Fibroblast of lung (primary cell): ENCODE data around the gene DCAF10.

ENCODE experiments used
- EZH2 ChIP-seq: IDR thresholded peaks from 2 replicates; pipeline ENCODE4 v1.5.1; 2012; ENCODE audit warnings: low read length, control low read depth, mild to moderate bottlenecking; ENCODE audit errors: missing control alignments
- TF ChIP-seq, protein P1 (sequence below), 2 donors: IDR thresholded peaks in 1 of 2; conservative IDR thresholded peaks in 1 of 2; 1 replicate in 1 of 2; 2 replicates in 1 of 2; pipeline ENCODE4 v1.5.1; 2011 to 2012; ENCODE audit warnings: low read length in 2 of 2, control low read depth in 1 of 2, inconsistent platforms in 1 of 2, low read depth in 1 of 2, mild to moderate bottlenecking in 1 of 2

DNA sequence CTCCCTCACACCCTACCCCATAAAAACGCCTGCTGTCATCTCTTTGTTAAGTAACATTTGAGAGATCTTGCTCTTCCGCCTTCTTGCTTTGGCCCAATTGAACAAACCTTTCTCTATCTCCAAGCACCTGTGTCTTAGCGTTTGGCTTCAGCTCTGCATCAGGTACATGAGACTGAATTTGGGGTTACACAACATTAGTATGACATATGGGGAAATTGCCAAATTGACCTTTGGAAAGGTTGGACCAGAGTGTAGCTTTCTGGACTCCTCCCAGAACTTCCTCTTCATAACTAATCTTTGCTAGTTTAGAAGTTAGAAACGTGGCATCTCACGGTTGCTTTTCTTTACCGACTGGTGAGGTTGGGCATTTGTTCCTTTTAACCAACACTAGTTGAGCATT, 12.3 kb upstream of the DCAF10 start:
- TF ChIP-seq, protein P1, sequence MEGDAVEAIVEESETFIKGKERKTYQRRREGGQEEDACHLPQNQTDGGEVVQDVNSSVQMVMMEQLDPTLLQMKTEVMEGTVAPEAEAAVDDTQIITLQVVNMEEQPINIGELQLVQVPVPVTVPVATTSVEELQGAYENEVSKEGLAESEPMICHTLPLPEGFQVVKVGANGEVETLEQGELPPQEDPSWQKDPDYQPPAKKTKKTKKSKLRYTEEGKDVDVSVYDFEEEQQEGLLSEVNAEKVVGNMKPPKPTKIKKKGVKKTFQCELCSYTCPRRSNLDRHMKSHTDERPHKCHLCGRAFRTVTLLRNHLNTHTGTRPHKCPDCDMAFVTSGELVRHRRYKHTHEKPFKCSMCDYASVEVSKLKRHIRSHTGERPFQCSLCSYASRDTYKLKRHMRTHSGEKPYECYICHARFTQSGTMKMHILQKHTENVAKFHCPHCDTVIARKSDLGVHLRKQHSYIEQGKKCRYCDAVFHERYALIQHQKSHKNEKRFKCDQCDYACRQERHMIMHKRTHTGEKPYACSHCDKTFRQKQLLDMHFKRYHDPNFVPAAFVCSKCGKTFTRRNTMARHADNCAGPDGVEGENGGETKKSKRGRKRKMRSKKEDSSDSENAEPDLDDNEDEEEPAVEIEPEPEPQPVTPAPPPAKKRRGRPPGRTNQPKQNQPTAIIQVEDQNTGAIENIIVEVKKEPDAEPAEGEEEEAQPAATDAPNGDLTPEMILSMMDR (conservative IDR thresholded peaks at IDR 0.05 in 1 of 2, IDR thresholded peaks at IDR 0.05 in 1 of 2; ENCODE audit: low read depth in 1 of 2, low read length in 2 of 2): no peak
- no peak for TF ChIP-seq EZH2
